GM19452 (cell line): ENCODE results near the gene IFI44.

ENCODE experiments used
- ATAC-seq: cut with Tn5 transposase; IDR thresholded peaks from one replicate; pipeline ENCODE4 v1.9.1; 2021; ENCODE audit not compliant: unreplicated experiment

Gene IFI44

GRCh38 chr1:78651241-78651640 is 1.6 kb downstream of the IFI44 start:
- ATAC-seq = no peak

- ATAC-seq = no peak
Observed at GRCh38 chr1:78652019-78652560, 2.5 kb downstream of the IFI44 start.

DNA sequence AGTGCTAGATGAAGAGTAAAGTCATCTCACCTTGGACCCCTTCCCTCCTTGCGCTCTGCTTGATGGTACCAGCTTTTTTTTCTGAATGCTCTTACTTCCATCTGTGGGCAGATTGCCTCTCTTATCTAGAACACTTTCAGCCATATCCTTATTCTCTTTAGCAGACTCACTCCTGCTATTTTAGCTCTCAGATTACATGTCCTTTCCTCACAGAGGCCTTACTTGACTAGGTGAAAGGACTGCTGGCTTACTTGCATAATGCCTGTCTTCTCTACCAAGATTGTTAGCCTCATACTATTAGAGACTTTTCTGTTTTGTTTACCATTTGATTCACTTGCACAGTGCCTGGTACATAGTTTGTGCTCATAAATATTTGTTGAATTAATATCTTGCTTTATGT is 9.3 kb downstream of the IFI44 start:
- no peak for ATAC-seq

DNA sequence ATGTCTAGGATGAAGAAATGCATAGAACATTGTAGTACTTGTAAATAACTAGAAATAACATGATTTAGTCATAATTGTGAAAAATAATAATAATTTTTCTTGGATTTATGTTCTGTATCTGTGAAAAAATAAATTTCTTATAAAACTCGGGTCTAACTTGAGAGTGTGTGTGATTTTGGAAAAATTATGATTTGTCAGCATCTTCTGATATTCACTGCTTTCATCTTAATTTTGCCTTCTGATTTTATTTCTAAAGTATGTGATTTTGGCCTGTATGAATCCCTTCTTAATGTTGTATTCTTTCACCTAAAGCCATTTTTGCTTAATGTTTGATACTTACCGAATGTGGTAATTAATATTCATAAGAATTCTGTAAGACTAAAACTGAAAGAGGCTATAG is 14.3 kb downstream of the IFI44 start:
- ATAC-seq = no peak

DNA sequence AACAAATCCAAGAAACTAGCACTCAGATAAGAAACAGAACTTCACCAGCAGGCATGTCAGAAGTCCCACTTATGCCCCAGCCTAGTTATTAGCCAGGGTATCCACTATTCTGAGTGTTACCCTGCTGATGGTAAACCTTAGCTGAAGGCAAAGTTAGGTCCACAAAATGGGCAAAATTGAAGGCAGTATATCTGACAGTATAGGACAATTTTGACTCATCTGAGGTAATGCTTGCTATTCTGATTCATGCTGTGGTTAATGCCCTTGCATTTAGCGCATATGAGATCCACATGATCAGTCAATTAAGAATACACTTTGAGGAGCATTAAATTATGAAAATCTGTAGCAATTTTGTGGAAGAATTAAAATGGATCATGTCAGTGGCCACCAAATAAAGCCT is 15.1 kb downstream of the IFI44 start:
- no peak for ATAC-seq

- ATAC-seq = no peak
Observed at GRCh38 chr1:78665809-78666208, 16.2 kb downstream of the IFI44 start.

- no peak for ATAC-seq
Observed at GRCh38 chr1:78667939-78668338, 18.3 kb downstream of the IFI44 start.

GRCh38 chr1:78668427-78668826 is 18.8 kb downstream of the IFI44 start:
- ATAC-seq = no peak

GRCh38 chr1:78672428-78672827 is 22.8 kb downstream of the IFI44 start:
- ATAC-seq = no peak

DNA sequence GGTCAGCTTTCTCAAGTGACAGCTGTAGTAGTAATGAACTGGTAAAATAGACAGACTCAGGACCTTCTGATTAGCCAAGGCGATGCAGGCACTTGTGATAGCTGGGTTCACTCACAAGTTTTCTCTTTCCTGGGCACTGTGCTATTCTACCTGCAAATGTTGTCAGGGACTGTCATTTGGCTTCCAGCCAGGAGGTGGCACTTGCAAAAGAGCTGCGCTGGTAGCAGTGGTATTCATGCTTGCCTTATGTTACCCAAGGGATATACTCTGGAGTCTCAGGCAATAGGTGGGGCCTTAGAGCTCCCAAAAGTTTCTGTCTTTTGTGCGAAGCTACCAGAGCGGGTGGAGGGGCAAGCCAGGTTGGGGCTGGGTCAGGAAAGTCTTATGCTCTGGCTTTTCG is 23.5 kb downstream of the IFI44 start:
- no peak for ATAC-seq

- no peak for ATAC-seq
Observed at GRCh38 chr1:78676347-78676982, 26.8 kb downstream of the IFI44 start.

DNA sequence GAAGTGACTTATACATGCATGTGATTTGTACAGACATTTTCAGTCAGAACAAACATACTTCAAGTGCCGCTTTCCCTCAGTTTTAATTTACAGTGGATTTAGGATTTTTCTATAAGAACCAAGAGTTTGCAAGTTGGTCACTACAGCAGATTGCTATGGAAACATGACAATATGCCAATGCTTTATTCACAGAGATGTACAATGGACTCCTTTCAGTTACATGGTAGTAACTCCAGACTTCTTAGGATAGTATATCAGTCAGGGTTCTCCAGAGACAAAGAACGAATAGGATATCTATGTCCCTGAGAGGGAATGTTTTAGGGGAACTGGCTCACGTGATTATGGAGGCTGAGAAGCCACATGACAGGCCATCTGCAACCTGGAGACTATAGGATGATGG is 27.4 kb downstream of the IFI44 start:
- ATAC-seq = no peak

DNA sequence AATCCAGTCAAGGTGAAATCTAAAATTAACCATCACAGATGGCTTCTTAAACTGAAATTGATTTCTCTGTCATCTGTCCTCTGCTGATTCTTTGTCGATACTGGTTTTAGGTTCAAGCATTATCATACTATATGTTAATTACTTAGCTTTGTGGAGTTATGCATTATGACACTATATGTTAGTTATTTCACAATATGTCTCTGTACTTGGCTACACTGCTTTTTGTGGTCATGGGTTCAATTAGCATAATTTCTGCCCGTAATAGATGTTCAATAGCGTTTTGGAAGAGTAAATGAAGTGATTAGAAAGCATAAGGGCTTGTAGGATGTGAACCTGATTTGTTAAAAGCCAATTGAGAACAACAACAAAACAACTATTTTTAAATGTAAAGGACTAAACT is 28.2 kb downstream of the IFI44 start:
- no peak for ATAC-seq

DNA sequence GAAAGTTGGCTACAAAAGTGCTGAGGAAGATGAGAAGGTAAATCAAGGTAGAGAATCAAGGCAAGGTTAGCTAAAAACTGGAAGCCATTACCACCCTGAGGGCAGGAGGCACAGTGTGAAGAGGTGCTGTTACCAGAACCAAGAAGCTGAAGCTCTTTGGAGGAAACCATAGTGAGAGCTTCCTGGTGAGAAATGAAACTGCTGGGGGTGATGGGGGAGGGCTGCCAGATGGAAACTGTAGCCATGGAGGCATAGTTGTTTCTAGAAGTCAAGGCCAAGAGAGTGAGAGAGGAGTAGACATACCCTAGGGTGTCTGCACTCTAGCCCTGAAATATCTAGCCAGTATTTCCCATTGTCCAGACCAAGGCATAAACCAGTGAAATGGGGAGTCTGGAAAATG is 28.7 kb downstream of the IFI44 start:
- ATAC-seq = peak; percentile 88

DNA sequence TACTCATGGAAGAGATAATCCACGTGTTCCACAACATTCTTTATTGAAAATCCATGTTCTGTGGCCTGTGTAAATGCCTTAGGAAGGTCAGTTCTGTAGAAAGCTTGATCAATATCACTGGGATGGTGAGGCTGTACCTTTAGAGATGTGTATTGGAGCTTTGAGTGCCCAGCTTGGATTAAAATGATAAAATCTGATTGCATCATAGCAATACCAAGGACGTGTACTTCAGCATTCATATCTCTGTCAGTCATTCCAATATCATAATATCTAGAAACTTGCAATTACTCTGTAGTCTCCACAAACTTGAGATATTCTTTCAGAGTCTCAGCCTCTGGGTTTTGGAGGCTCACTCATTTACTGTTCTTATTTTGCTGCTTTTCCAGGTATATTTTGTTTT is 31.6 kb downstream of the IFI44 start:
- no peak for ATAC-seq

GRCh38 chr1:78682496-78682895 is 32.9 kb downstream of the IFI44 start:
- ATAC-seq = no peak

DNA sequence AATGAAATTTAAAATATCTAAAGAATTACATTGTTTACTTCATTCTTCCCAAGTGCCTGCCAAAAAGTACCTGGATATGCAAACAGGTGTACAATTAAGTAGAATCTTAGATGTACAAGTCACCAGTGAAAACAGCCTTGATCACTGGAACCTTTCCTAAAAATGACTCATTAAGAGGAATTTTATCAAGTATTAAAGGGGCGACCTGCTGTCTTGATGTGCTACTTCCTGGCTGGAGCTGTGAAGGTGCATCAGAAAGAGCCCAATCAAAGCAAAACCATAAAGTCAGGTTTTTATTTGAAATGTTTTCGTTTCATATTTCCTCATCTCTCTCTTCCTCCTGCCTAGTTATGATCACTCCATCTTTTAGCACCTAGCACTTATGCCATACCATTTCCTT is 33.4 kb downstream of the IFI44 start:
- ATAC-seq = no peak

GRCh38 chr1:78687315-78687714 is 37.7 kb downstream of the IFI44 start:
- ATAC-seq = no peak

- peak; percentile 53 for ATAC-seq
Observed at GRCh38 chr1:78687914-78688313, 38.3 kb downstream of the IFI44 start.

DNA sequence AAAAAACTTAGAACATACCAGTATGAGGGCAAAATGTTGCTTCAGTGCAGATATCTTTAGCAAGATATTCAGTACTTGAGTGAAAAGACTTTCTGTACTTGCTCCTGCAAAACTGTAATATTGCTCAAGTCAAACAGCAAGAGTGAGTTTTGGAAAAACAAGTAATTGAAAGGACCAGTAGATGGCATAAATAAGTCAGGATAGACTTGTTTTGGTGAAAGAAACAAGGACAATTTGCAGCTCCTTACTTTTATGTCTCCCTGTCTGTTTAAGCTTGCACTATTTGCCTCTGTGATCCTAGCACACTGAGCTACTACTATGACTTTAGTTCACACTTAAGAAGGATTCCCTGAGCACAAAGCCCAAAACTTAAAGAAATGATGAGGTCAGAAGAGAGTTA is 39.1 kb downstream of the IFI44 start:
- ATAC-seq = no peak

DNA sequence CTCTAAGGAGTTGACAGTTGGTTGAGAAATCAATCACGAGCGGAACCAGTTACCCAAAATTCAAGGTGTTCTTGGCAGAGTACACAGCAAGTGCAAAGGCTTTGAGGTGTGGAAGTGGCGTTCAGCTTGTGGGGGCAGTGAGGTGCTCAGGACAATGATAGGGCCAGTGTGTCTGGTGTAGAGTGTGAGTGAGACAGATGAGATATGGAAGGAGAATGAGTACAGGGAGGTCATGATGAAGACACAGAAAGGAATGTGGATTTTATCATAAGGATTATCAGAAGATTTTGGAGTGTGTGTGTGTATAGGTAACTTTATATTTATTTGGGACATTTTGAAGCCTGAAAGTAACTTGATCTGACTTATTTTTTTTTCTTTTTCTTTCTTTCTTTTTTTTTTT is 40.9 kb downstream of the IFI44 start:
- ATAC-seq = no peak

DNA sequence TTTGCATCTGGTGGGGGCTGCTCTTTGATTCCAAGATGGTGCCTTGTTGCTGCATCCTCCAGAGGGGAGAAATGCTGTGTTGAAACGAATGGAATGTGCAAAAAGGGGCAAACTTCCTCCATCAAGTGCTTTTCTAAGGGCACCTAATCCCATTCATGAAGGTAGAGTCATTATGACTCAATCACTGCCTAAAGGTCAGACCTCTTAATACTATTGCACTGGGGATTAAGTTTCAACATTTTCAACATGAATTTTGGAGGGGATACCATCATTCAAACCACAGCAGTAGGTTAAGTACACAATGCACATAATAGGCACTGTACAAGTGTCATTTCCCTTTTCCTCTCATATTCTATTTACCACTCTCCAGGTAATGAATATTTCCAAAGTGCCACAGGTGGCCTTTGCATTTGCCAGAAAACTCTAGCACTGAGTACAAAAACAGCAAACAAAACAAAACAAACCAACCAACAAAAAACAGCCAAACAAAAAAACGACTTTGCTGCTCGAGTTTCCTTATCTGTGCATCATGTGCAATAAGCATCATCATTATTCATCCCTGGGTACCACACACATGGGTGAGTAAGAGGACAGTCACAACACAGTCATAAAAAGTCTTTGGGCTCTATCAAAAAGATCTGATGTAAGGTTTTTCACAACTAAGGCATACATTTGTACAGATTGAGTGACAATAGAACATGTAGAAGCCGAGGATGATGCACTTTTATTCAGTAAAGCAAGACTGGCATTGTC is 42.5 kb downstream of the IFI44 start:
- ATAC-seq = no peak

- no peak for ATAC-seq
Observed at GRCh38 chr1:78699813-78700212, 50.2 kb downstream of the IFI44 start.
